Mesendoderm (in vitro differentiated cells): ENCODE results near the gene BGLAP.

Experiments used
- DNase-seq: peaks from one replicate; pipeline ENCODE4 v3.0.0; 2013
- H2AK5ac ChIP-seq: 2 replicates; pipeline ENCODE4 v1.6.1; 2013; ENCODE audit warnings: low read length, inconsistent platforms
- H2BK120ac ChIP-seq: 2 replicates; pipeline ENCODE4 v1.6.1; 2013; ENCODE audit warnings: low read depth, mild to moderate bottlenecking, low read length, moderate library complexity, mixed read lengths
- H2BK15ac ChIP-seq: replicated peaks from 2 replicates; pipeline ENCODE4 v1.6.1; 2013; ENCODE audit warnings: low read depth, mild to moderate bottlenecking, moderate library complexity
- H2BK5ac ChIP-seq: 2 replicates; pipeline ENCODE4 v1.6.1; 2013; ENCODE audit warnings: low read length, inconsistent platforms
- H3K18ac ChIP-seq: 2 replicates; pipeline ENCODE4 v1.6.1; 2013; ENCODE audit warnings: mild to moderate bottlenecking, low read length, mixed read lengths
- H3K23ac ChIP-seq: one replicate; pipeline ENCODE4 v1.6.1; 2013; ENCODE audit warnings: low read length
- H3K27ac ChIP-seq: 2 replicates; pipeline ENCODE4 v1.5.1; 2013; ENCODE audit warnings: low read depth, mild to moderate bottlenecking, inconsistent platforms, low read length, moderate library complexity
- H3K27me3 ChIP-seq: 2 replicates; pipeline ENCODE4 v1.6.1; 2013; ENCODE audit warnings: low read length, control low read depth, mild to moderate bottlenecking, inconsistent platforms; ENCODE audit not compliant: insufficient read depth, poor library complexity
- H3K36me3 ChIP-seq: 2 replicates; pipeline ENCODE4 v1.6.1; 2013; ENCODE audit warnings: low read length, inconsistent platforms; ENCODE audit not compliant: control insufficient read depth, insufficient read depth
- H3K4ac ChIP-seq: one replicate; pipeline ENCODE4 v1.6.1; 2013; ENCODE audit warnings: low read depth, mild to moderate bottlenecking, low read length, moderate library complexity
- H3K4me1 ChIP-seq: 2 replicates; pipeline ENCODE4 v1.6.1; 2013; ENCODE audit warnings: low read depth, low read length, inconsistent platforms; ENCODE audit not compliant: control insufficient read depth
- H3K4me2 ChIP-seq: 2 replicates; pipeline ENCODE4 v1.6.1; 2013; ENCODE audit warnings: low read length
- H3K4me3 ChIP-seq: 2 replicates; pipeline ENCODE4 v1.5.1; 2013; ENCODE audit warnings: mild to moderate bottlenecking, low read length
- H3K56ac ChIP-seq: one replicate; pipeline ENCODE4 v1.6.1; 2013; ENCODE audit warnings: low read length
- H3K79me1 ChIP-seq: 2 replicates; pipeline ENCODE4 v1.6.1; 2013; ENCODE audit warnings: low read length, inconsistent platforms
- H3K79me2 ChIP-seq: 2 replicates; pipeline ENCODE4 v1.6.1; 2013; ENCODE audit warnings: mild to moderate bottlenecking, low read length; ENCODE audit not compliant: control insufficient read depth, insufficient read depth
- H3K9ac ChIP-seq: 2 replicates; pipeline ENCODE4 v1.6.1; 2013; ENCODE audit warnings: low read length, inconsistent platforms
- H4K5ac ChIP-seq: one replicate; pipeline ENCODE4 v1.6.1; 2013; ENCODE audit warnings: low read length
- H4K8ac ChIP-seq: one replicate; pipeline ENCODE4 v1.6.1; 2013; ENCODE audit warnings: low read depth, mild to moderate bottlenecking, control low read depth, low read length, moderate library complexity
- WGBS: extraction: QIAGEN DNeasy Blood & Tissue Kit; methylation state at CpG from one replicate; pipeline ENCODE4 v1.1.7; 2013; ENCODE audit warnings: low lambda C conversion rate, missing lambda C conversion rate; ENCODE audit not compliant: insufficient coverage; ENCODE audit errors: extremely low coverage; 5-methylcytosine and 5-hydroxymethylcytosine counted together

BGLAP gene

DNA sequence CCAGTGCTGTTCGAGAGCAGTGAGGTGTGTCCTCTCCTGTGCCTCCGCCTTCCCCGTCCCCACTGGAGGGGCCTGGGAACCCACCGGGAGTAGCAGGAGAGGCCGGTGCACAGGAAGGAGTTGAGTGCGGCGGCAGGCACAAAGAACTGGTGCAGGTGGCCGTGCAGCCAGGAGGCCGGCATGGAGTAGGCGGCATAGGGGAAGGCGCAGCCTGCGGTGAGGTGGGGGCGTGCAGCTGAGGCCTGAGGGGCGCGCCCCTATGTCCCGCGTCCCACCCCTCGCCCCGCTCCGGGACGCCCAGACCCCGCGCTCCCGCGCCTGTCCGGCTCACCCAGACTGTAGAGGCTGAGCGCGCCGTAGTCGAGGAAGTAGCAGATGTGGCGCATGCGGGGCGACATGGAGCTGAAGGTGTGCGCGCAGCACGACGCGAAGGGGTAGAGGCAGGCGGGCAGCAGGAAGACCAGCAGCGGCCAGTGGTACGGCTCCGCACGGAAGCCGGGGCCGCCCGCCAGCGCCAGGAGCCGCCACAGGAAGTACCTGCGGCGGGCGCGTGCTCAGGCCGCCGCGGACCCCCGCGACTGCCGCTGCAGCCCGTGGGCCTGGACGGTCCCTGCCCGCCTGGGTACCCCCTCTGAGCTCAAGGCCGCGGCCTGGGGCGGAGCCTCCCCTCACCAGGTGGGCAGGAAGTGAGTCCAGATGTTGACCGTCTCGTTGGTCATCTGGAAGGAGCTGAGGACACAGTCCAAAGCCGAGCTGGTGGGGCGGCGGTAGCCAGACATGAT lies 3.7 kb downstream of the BGLAP start:
- Histone ChIP-seq H3K4me1 (no peaks in the 10 kb centered on the region), H3K79me1 (no peaks in the 10 kb centered on the region), H3K4me3 (no peak overlapping the region), H2BK5ac (no peak overlapping the region), H2BK15ac (no peak overlapping the region), H3K36me3 (peaks cover 3% of the 10 kb centered on the region), H3K9ac (no peak overlapping the region), H4K5ac (no peak overlapping the region), H3K79me2 (no peaks in the 10 kb centered on the region), H3K18ac (no peak overlapping the region), H2AK5ac (no peak overlapping the region), H4K8ac (no peak overlapping the region), H3K23ac (no peak overlapping the region), H2BK120ac (no peak overlapping the region), H3K27ac (no peak overlapping the region), H3K4me2 (no peak overlapping the region), H3K4ac (no peak overlapping the region), H3K56ac (no peak overlapping the region), H3K27me3 (no peaks in the 10 kb centered on the region)
- WGBS = no CpG with 5 or more reads among the region's 69 CpGs
- DNase-seq = no peak

DNA sequence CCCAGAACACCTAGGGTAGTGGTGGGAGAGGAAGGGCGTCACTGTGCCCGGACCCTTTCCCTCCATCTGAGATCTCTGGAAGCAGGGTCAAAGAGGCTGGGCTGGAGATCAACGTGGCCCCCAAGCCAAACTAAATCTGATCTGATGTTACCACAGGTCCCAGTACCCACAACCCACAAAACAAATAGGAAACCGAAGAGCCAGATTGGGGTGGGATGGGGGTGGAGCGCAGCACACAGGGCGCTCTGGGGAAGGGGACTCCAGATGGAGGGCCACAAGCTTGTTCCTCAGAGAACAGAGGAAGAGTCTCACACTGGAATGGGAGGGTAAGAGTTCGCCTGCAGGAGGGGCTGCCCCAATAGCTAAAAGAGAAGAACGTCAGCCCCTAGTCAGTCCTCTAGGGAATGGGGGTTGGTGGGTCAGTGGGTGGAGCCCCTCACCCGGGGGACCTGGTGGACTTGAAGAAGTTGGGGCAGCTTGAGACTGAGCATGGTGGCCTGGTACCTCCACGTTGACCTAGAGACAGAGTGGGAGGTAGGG lies 4.3 kb downstream of the BGLAP start:
- Histone ChIP-seq H3K4me3 (no peak overlapping the region), H4K8ac (no peak overlapping the region), H3K79me1 (no peaks in the 10 kb centered on the region), H3K18ac (no peak overlapping the region), H3K4ac (no peak overlapping the region), H3K56ac (no peak overlapping the region), H3K4me1 (no peaks in the 10 kb centered on the region), H3K27ac (no peak overlapping the region), H3K4me2 (no peak overlapping the region), H2BK120ac (no peak overlapping the region), H3K36me3 (peaks cover 7% of the 10 kb centered on the region), H2BK5ac (no peak overlapping the region), H2AK5ac (no peak overlapping the region), H2BK15ac (no peak overlapping the region), H3K23ac (no peak overlapping the region), H3K27me3 (no peaks in the 10 kb centered on the region), H3K9ac (no peak overlapping the region), H4K5ac (no peak overlapping the region), H3K79me2 (no peaks in the 10 kb centered on the region)
- WGBS = no CpG with 5 or more reads among the region's 10 CpGs
- no peak for DNase-seq

DNA sequence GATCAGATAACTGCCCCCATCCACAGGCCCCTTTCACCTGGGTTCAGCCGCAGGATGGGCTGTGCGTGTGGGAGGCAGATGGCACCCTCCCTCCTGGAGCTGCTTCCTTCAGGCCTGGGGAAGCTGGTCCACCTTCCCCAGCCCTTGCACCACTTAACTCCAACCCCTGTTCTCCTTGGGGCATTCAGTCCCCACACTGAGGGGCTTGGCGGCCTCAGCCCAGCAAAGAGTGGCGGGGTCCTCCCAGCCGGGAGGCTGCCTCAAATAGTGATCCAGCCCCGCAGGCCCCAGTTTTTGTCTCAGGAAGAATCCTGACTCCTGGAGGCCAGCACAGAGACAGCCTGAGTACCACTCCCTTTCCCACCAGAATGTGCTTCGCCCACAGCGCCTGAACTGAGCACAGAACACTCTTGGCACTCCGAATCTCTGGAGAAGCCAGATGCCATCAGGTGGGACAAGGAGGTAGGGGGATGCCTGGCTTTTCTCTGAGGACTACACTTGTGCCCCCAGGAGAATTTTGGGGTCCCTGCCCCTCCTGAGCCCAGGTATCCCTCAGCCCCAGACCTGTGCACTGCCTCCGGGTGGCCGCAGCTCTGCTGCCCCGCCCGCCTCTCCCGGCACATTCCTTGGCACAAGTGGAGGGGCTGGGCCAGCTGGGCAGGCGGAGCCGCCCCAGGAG lies 4.9 kb downstream of the BGLAP start:
- H3K79me1 ChIP-seq = no peaks in the 10 kb centered on the region
- no peak overlapping the region for H4K8ac ChIP-seq
- H3K18ac ChIP-seq = no peak overlapping the region
- H2BK120ac ChIP-seq = no peak overlapping the region
- no peak overlapping the region for H3K4me3 ChIP-seq
- no peak overlapping the region for H2AK5ac ChIP-seq
- no peak overlapping the region for H4K5ac ChIP-seq
- no peak overlapping the region for H2BK5ac ChIP-seq
- no peak for DNase-seq
- H2BK15ac ChIP-seq = no peak overlapping the region
- no peaks in the 10 kb centered on the region for H3K79me2 ChIP-seq
- H3K23ac ChIP-seq = no peak overlapping the region
- no CpG with 5 or more reads among the region's 16 CpGs for WGBS
- H3K36me3 ChIP-seq = peaks cover 7% of the 10 kb centered on the region
- no peaks in the 10 kb centered on the region for H3K27me3 ChIP-seq
- H3K4me2 ChIP-seq = no peak overlapping the region
- H3K27ac ChIP-seq = no peak overlapping the region
- H3K4ac ChIP-seq = no peak overlapping the region
- H3K56ac ChIP-seq = peak overlapping the region; percentile 22
- no peaks in the 10 kb centered on the region for H3K4me1 ChIP-seq
- H3K9ac ChIP-seq = no peak overlapping the region

DNA sequence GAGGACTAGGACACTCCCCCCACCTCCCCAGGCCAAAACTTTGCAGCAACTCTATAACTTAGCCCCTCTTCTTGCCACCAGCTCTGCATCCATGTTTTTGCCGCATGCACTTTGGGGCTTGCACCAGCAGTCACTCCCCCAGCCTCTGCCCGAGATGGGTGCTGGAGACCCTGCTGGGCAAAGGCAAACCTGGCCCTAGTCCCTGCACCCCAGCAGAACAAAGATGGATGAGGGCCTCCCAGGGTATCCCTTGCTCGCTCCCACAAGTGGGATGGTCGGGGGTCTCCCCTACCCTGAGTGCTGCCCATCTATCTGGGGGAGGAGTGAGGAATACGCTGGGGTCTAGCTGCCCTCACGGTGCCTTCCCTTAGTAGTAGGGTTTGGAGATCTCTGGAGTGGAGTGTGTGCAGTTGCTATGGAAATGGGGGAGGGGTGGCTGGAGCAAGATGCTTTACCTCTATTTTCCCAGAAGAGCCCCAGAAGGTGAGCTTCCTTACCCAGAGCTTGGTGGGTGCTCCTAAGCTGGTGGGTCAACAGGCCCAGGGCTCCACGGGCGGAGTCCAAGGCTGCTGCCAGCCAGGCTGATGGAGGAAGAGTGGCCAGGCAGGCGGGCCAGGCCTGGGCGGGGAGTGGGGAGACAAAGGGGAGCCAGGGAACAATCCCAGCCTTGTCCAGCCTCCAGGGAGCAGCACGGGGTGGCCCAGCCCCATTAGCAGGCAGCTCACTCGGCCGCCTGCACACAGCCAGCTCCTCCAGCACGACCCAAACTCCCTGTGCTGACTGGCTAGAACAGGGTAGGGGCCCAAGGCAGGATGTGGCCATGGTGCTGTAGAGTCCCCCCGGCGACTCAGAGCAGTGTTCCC lies 5.7 kb downstream of the BGLAP start, which contains the start of gene PAQR6:
Gene PAQR6, minus strand, starts transcription at position 597 of the 863 bp plus-strand sequence. CDS start 1,325 bp downstream, outside the sequence.
- peaks cover 9% of the 10 kb centered on the region for H3K36me3 ChIP-seq
- H3K9ac ChIP-seq = no peak within 1 kb of the TSS
- WGBS = no CpG with 5 or more reads among the region's 16 CpGs
- H3K4me2 ChIP-seq = no peak within 1 kb of the TSS
- no peak within 1 kb of the TSS for H2BK120ac ChIP-seq
- H3K18ac ChIP-seq = no peak within 1 kb of the TSS
- H3K56ac ChIP-seq = no peak within 1 kb of the TSS
- no peak within 1 kb of the TSS for H2BK15ac ChIP-seq
- H3K4me1 ChIP-seq = no peaks in the 10 kb centered on the region
- H3K4ac ChIP-seq = no peak within 1 kb of the TSS
- no peaks in the 10 kb centered on the region for H3K27me3 ChIP-seq
- no peaks in the 10 kb centered on the region for H3K79me2 ChIP-seq
- no peak within 1 kb of the TSS for H3K4me3 ChIP-seq
- no peak for DNase-seq
- no peak within 1 kb of the TSS for H3K27ac ChIP-seq
- no peak within 1 kb of the TSS for H4K8ac ChIP-seq
- H2BK5ac ChIP-seq = no peak within 1 kb of the TSS
- no peaks in the 10 kb centered on the region for H3K79me1 ChIP-seq
- H4K5ac ChIP-seq = no peak within 1 kb of the TSS
- H2AK5ac ChIP-seq = no peak within 1 kb of the TSS
- no peak within 1 kb of the TSS for H3K23ac ChIP-seq

DNA sequence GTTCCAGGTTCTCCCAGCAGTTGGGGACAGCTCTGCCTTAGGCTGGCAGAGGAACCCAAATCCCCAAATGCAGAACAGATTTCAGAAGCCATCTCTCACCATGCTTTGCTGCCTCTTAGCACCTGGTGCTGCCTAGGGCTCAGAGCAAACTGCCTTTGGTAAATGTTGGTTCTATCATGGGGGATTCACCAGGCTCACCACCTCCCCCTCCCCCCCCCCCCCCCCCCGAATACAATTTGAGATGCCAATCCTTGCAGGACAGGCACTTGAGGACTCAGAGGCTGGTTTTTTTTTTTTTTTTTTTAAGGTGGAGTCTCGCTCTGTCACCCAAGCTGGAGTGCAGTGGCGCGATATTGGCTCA lies 6.3 kb downstream of the BGLAP start:
- H3K23ac ChIP-seq = no peak overlapping the region
- no peak overlapping the region for H2AK5ac ChIP-seq
- no CpG with 5 or more reads among the region's 4 CpGs for WGBS
- no peak overlapping the region for H2BK120ac ChIP-seq
- no peak overlapping the region for H3K4me2 ChIP-seq
- H3K56ac ChIP-seq = no peak overlapping the region
- DNase-seq = no peak
- no peak overlapping the region for H2BK5ac ChIP-seq
- no peak overlapping the region for H3K9ac ChIP-seq
- no peak overlapping the region for H3K18ac ChIP-seq
- no peak overlapping the region for H4K5ac ChIP-seq
- no peak overlapping the region for H2BK15ac ChIP-seq
- H3K4ac ChIP-seq = no peak overlapping the region
- no peaks in the 10 kb centered on the region for H3K79me1 ChIP-seq
- H4K8ac ChIP-seq = no peak overlapping the region
- H3K27me3 ChIP-seq = no peaks in the 10 kb centered on the region
- H3K4me1 ChIP-seq = no peaks in the 10 kb centered on the region
- no peak overlapping the region for H3K4me3 ChIP-seq
- no peaks in the 10 kb centered on the region for H3K79me2 ChIP-seq
- no peak overlapping the region for H3K27ac ChIP-seq
- H3K36me3 ChIP-seq = peaks cover 15% of the 10 kb centered on the region
